T-cell (primary cell): ENCODE results near the gene NOLC1. TPM values are rescaled to one million over a fixed set of nuclear protein-coding genes. Genes with fewer than 3 reads are reported as not detected.

Experiments used
- ATAC-seq, 4 experiments: fragments of 200-7000 bp in 3 of 4; fragments of 150-1000 bp in 1 of 4; cut with Tn5 transposase; replicated peaks in 1 of 4; 1 replicate in 3 of 4; 2 replicates in 1 of 4; pipeline ENCODE4 v1.10.0; 2021; ENCODE audit warnings: moderate library complexity in 3 of 4, mild to moderate bottlenecking in 2 of 4, moderate number of reproducible peaks in 1 of 4
- CTCF ChIA-PET, 2 donors: fragments of 300-600 bp; sonication (Branson Sonifier 250); formaldehyde crosslinking; loops; one replicate each; lab custom pipeline; 2022; ENCODE audit warnings: antibody characterized with exemption in 2 of 2; lab: Charles Lee
- POLR2A ChIA-PET, 2 donors: fragments of 300-600 bp; sonication (Branson Sonifier 250); formaldehyde crosslinking; loops; one replicate each; lab custom pipeline; 2022; ENCODE audit warnings: antibody characterized with exemption in 2 of 2; lab: Charles Lee
- DNase-seq, 35 experiments: peaks; one replicate each; pipeline versions ENCODE4 v3.0.0 to v3.0.0-alpha.2; 2013 to 2023
- H3K27ac ChIP-seq: one replicate; pipeline ENCODE4 v1.5.1; 2013; ENCODE audit warnings: low read length
- H3K27me3 ChIP-seq, 2 experiments: replicated peaks in 1 of 2; 1 replicate in 1 of 2; 2 replicates in 1 of 2; pipeline versions ENCODE4 v1.6.1 to v1.7.0; 2013; ENCODE audit warnings: low read length in 1 of 2, mixed read lengths in 1 of 2; ENCODE audit not compliant: control insufficient read depth in 2 of 2, insufficient read depth in 2 of 2; ENCODE audit errors: extremely low read depth in 1 of 2
- H3K36me3 ChIP-seq, 2 donors: 1 replicate in 1 of 2; 2 replicates in 1 of 2; pipeline versions ENCODE4 v1.6.1 to v1.7.0; 2013; ENCODE audit warnings: low read length in 1 of 2; ENCODE audit not compliant: control insufficient read depth in 2 of 2, insufficient read depth in 1 of 2; ENCODE audit errors: extremely low read depth in 1 of 2
- H3K4me1 ChIP-seq, 2 experiments: 1 replicate in 1 of 2; 2 replicates in 1 of 2; pipeline versions ENCODE4 v1.6.1 to v1.7.0; 2013; ENCODE audit warnings: low read length in 2 of 2, mixed read lengths in 1 of 2; ENCODE audit not compliant: insufficient read depth in 2 of 2, control insufficient read depth in 1 of 2; ENCODE audit errors: extremely low read depth in 1 of 2
- H3K4me3 ChIP-seq, 2 donors: 1 replicate in 1 of 2; 2 replicates in 1 of 2; pipeline versions ENCODE4 v1.5.1 to v1.7.0; 2013; ENCODE audit warnings: mild to moderate bottlenecking in 2 of 2, low read length in 1 of 2, moderate library complexity in 1 of 2; ENCODE audit not compliant: control insufficient read depth in 1 of 2; ENCODE audit errors: extremely low read depth in 1 of 2
- H3K9me3 ChIP-seq: 2 replicates; pipeline ENCODE4 v1.7.0; 2013
- H3K27ac Mint-ChIP-seq, 2 donors: one replicate each; pipeline ENCODE4 v1.8.0; 2020 to 2021; ENCODE audit warnings: mild to moderate bottlenecking in 2 of 2, mixed read lengths in 2 of 2
- H3K27me3 Mint-ChIP-seq, 2 donors: one replicate each; pipeline ENCODE4 v1.8.0; 2021 to 2022; ENCODE audit warnings: mixed read lengths in 2 of 2
- H3K36me3 Mint-ChIP-seq: one replicate; pipeline ENCODE4 v1.8.0; 2021; ENCODE audit warnings: mixed read lengths
- H3K4me1 Mint-ChIP-seq, 3 donors: one replicate each; pipeline ENCODE4 v1.8.0; 2020 to 2022; ENCODE audit warnings: mixed read lengths in 3 of 3, mild to moderate bottlenecking in 1 of 3
- H3K4me3 Mint-ChIP-seq, 3 donors: one replicate each; pipeline ENCODE4 v1.8.0; 2020 to 2022; ENCODE audit warnings: mild to moderate bottlenecking in 3 of 3, mixed read lengths in 3 of 3, moderate library complexity in 3 of 3
- H3K9me3 Mint-ChIP-seq, 3 donors: one replicate each; pipeline ENCODE4 v1.8.0; 2020 to 2022; ENCODE audit warnings: mixed read lengths in 3 of 3
- WGBS: methylation state at CpG from one replicate; pipeline ENCODE4 v1.1.5; 2013; ENCODE audit warnings: missing lambda C conversion rate; ENCODE audit not compliant: insufficient coverage; 5-methylcytosine and 5-hydroxymethylcytosine counted together
- total RNA-seq, 35 experiments: library from RNA in 6 of 35; stranded (reverse) in 6 of 35; fragments of 120-200 nt in 1 of 35; gene quantifications; one replicate each; pipeline versions ENCODE4 v1.2.1 to v1.2.4 and lab custom pipeline; 2013 to 2026

The NOLC1 gene
- total RNA-seq, 5 donors from 2014 or later (not counting 1 experiment from before 2014, with no cell fraction given), result 40.7 to 69.8 (median 62.4) TPM

DNA sequence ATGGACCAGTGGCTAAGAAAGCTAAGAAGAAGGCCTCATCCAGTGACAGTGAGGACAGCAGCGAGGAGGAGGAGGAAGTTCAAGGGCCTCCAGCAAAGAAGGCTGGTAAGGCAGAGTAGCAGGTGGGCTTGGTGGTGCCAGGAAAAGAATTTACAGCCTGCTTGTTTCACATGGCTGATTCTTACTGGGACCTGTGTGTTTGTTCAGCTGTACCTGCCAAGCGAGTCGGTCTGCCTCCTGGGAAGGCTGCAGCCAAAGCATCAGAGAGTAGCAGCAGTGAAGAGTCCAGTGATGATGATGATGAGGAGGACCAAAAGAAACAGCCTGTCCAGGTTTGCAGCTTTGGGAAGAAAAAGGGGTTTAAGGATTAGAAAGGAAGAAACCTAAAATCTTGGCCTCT lies 5.0 kb downstream of the NOLC1 start:
- Mint-ChIP-seq H3K27me3 (no peaks in the 10 kb centered on the region), H3K9me3 (no peaks in the 10 kb centered on the region), H3K27ac (no peak overlapping the region), H3K4me3 (no peak overlapping the region), H3K36me3 (peaks cover 47% of the 10 kb centered on the region), H3K4me1 (peaks cover 43 to 47% (median 43%) of the 10 kb centered on the region in 3 donors)
- DNase-seq, result no peak
- Histone ChIP-seq H3K4me1 (peaks cover 9 to 33% of the 10 kb centered on the region in 2 experiments), H3K4me3 (no peak overlapping the region), H3K27me3 (no peaks in the 10 kb centered on the region), H3K9me3 (no peaks in the 10 kb centered on the region), H3K27ac (no peak overlapping the region), H3K36me3 (peaks cover 17 to 70% of the 10 kb centered on the region in 2 donors)
- ChIA-PET POLR2A (interaction anchor here (0.5 to 0.6 kb wide), 3 partner anchors 128 to 238 kb away, joined by 3 to 6 read pairs (median 3); no protein-coding TSS in a partner anchor), CTCF (interaction anchor here in 1 of 2 donors (1.0 to 1.5 kb wide), 2 partner anchors 12 to 106 kb away, joined by 4 to 5 read pairs; no protein-coding TSS in a partner anchor)
- 88% methylated on average over 3 of the region's 3 CpGs for WGBS
- no peak for ATAC-seq

DNA sequence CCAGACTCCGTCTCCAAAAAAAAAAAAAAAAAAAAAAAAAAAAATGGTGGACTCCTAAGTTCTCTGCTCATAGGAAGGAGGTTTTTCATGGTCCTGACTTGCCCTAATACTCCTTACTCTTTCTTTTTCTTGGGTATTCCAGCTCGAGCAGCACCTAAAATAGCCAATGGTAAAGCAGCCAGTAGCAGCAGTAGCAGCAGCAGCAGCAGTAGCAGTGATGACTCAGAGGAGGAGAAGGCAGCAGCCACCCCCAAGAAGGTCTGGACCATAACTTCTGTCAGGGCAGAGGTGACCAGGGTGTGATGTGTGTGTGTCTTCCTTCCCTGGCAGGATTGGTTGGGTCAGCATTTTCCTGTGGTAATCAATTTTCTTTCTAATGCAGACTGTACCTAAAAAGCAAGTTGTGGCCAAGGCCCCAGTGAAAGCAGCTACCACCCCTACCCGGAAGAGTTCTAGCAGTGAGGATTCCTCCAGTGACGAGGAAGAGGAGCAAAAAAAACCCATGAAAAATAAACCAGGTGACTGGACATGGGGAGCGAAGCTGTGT lies 6.9 kb downstream of the NOLC1 start:
- Histone ChIP-seq H3K4me1 (peaks cover 0 to 16% of the 10 kb centered on the region in 2 experiments), H3K36me3 (peaks cover 21 to 88% of the 10 kb centered on the region in 2 donors), H3K4me3 (no peak overlapping the region), H3K9me3 (no peaks in the 10 kb centered on the region), H3K27me3 (no peaks in the 10 kb centered on the region), H3K27ac (no peak overlapping the region)
- ATAC-seq, result no peak
- no peaks in the 10 kb centered on the region for H3K27me3 Mint-ChIP-seq
- ChIA-PET CTCF (interaction anchor here in 1 of 2 donors (2.3 kb wide), 1 partner anchor 10 kb away, joined by 8 read pairs; no protein-coding TSS in a partner anchor), POLR2A (interaction anchor here in 1 of 2 donors (0.6 kb wide), 1 partner anchor 23 kb away, joined by 7 read pairs; no protein-coding TSS in a partner anchor)
- H3K9me3 Mint-ChIP-seq, result no peaks in the 10 kb centered on the region
- peaks cover 57% of the 10 kb centered on the region for H3K36me3 Mint-ChIP-seq
- no peak for DNase-seq
- 96% methylated on average over 2 of the region's 5 CpGs for WGBS
- H3K4me1 Mint-ChIP-seq, result peaks cover 26 to 31% (median 29%) of the 10 kb centered on the region in 3 donors
- no peak overlapping the region for H3K4me3 Mint-ChIP-seq
- H3K27ac Mint-ChIP-seq, result peak overlapping the region in 1 of 2 donors; percentile 4

DNA sequence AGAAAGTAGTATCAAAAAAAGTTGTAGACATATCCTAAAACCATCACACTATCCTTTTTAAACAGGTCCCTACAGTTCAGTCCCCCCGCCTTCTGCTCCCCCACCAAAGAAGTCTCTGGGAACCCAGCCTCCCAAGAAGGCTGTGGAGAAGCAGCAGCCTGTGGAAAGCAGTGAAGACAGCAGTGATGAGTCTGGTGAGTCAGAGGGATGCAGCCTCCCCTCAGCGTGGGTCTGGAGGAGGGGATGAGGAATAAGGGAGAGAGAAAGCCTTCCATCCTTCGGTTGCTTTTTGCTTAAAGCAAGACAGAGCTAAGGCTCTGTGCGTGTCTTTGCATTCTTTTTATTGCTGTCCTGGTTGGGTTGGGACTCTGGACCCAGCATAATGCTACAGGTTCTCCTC lies 7.6 kb downstream of the NOLC1 start:
- H3K9me3 Mint-ChIP-seq, result no peaks in the 10 kb centered on the region
- DNase-seq (no peak), ATAC-seq (no peak)
- no peak overlapping the region for H3K27ac Mint-ChIP-seq
- no peaks in the 10 kb centered on the region for H3K27me3 ChIP-seq
- POLR2A ChIA-PET, result no interaction called here
- no peak overlapping the region for H3K27ac ChIP-seq
- no peaks in the 10 kb centered on the region for H3K9me3 ChIP-seq
- no peak overlapping the region for H3K4me3 ChIP-seq
- H3K4me3 Mint-ChIP-seq, result no peak overlapping the region
- H3K36me3 Mint-ChIP-seq, result peaks cover 57% of the 10 kb centered on the region
- CTCF ChIA-PET, result interaction anchor here in 1 of 2 donors (1.1 to 2.3 kb wide), 2 partner anchors 9 to 196 kb away, joined by 3 to 8 read pairs; no protein-coding TSS in a partner anchor
- peaks cover 21 to 24% (median 22%) of the 10 kb centered on the region in 3 donors for H3K4me1 Mint-ChIP-seq
- H3K36me3 ChIP-seq, result peaks cover 21 to 82% of the 10 kb centered on the region in 2 donors
- peaks cover 0 to 9% of the 10 kb centered on the region in 2 experiments for H3K4me1 ChIP-seq
- H3K27me3 Mint-ChIP-seq, result no peaks in the 10 kb centered on the region
- WGBS, result 85% methylated on average over 3 of the region's 4 CpGs

DNA sequence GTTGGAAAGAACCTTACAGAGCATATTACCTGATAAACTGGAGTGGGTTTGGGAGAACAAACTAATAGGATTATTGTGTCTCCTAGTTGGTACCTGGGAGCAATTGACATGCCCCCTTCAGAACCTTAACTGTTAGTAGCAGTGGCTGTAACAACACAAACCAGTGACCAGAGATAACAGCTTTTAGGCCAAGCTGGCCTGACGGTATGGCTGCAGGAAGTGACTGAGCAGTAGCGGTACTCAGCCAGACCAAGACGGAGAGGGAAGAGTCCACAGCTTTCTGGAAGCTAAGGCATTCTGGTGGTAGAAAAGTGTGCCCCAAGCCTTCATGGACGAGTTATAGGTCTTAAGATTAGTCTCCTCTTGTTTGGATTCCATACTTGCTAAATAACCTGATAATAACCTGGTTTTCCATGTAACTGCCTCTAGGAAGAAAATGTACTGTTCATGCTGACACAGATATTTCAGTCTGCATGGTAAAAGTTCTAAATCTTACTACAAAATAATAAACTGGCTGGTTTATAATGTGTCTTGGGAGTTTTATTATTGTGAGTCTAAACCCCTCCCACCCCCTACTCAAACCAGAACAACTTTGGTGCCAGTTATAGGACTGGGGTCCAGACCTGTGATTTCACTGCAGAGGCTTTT lies 11.3 kb downstream of the NOLC1 start:
- no peak for DNase-seq
- H3K4me1 Mint-ChIP-seq, result peaks cover 0 to 2% (median 0%) of the 10 kb centered on the region in 3 donors
- Histone ChIP-seq H3K36me3 (peaks cover 21 to 55% of the 10 kb centered on the region in 2 donors), H3K4me1 (no peaks in the 10 kb centered on the region), H3K9me3 (no peaks in the 10 kb centered on the region), H3K4me3 (no peak overlapping the region), H3K27ac (no peak overlapping the region), H3K27me3 (no peaks in the 10 kb centered on the region)
- peaks cover 41% of the 10 kb centered on the region for H3K36me3 Mint-ChIP-seq
- ATAC-seq, result no peak
- WGBS, result no CpG with 5 or more reads among the region's 4 CpGs
- no peak overlapping the region for H3K4me3 Mint-ChIP-seq
- H3K27me3 Mint-ChIP-seq, result no peaks in the 10 kb centered on the region
- ChIA-PET POLR2A (no interaction called here), CTCF (no interaction called here)
- peak overlapping the region in 1 of 2 donors; percentile 13 for H3K27ac Mint-ChIP-seq
- no peaks in the 10 kb centered on the region for H3K9me3 Mint-ChIP-seq

DNA sequence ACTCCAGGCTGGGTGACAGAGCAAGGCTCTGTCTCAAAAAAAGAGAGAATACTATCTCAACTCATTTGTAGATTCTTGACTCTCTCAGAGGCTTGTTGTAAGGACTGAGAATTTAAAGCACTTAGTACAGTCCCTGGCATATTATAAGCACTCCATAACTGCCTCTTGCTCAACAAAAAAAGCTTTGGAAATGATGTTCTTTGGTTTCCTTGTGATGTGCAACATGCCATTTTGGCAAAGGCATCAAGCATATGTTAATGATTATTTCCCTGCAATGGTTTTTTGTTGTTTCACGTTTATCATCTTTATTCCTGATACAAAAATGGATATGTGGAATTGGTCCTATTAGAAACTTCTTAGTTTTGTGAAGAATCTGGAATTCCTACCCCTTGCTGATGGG lies 15.7 kb downstream of the NOLC1 start:
- H3K27ac ChIP-seq, result no peak overlapping the region
- no peak overlapping the region for H3K27ac Mint-ChIP-seq
- ChIA-PET CTCF (interaction anchor here in 1 of 2 donors (0.6 kb wide), 1 partner anchor 414 kb away, joined by 4 read pairs; no protein-coding TSS in a partner anchor), POLR2A (no interaction called here)
- peaks cover 0 to 6% of the 10 kb centered on the region in 2 experiments for H3K27me3 ChIP-seq
- no peaks in the 10 kb centered on the region for H3K27me3 Mint-ChIP-seq
- no peak for ATAC-seq
- peaks cover 0 to 11% (median 8%) of the 10 kb centered on the region in 3 donors for H3K4me1 Mint-ChIP-seq
- no CpG with 5 or more reads among the region's 1 CpG for whole genome bisulfite sequencing
- H3K9me3 Mint-ChIP-seq, result no peaks in the 10 kb centered on the region
- DNase-seq, result no peak
- H3K4me3 ChIP-seq, result no peak overlapping the region
- peaks cover 4 to 11% of the 10 kb centered on the region in 2 donors for H3K36me3 ChIP-seq
- peaks cover 10% of the 10 kb centered on the region for H3K36me3 Mint-ChIP-seq
- no peak overlapping the region for H3K4me3 Mint-ChIP-seq
- no peaks in the 10 kb centered on the region for H3K9me3 ChIP-seq
- H3K4me1 ChIP-seq, result peaks cover 4 to 10% of the 10 kb centered on the region in 2 experiments

DNA sequence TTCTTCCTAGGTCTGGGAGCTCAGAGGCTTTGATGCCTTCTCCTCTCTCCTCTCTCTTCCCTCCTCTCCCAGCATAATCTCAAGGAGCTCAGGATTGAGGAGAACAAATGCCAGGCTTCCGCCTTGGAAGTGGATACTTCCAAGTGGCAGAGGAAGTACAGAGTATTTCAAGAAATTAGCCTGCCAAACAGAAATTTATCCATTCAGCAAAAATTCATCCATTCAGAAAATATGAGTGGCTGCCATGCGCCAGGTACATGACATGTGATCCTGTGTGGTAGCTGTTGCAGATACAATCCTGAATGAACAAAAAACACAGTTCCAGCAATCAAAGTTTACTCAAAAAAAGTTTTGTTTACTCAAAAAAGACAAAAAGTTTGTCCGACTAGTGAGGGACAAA lies 18.4 kb downstream of the NOLC1 start:
- peaks cover 0 to 9% (median 8%) of the 10 kb centered on the region in 3 donors for H3K4me1 Mint-ChIP-seq
- ChIA-PET CTCF (interaction anchor here in 1 of 2 donors (0.6 to 2.4 kb wide), 4 partner anchors 27 to 181 kb away, joined by 3 to 25 read pairs (median 6); partner anchors contain the start of gene GBF1), POLR2A (no interaction called here)
- ATAC-seq (no peak), DNase-seq (no peak)
- peaks cover 4 to 10% of the 10 kb centered on the region in 2 experiments for H3K4me1 ChIP-seq
- H3K36me3 Mint-ChIP-seq, result no peaks in the 10 kb centered on the region
- H3K36me3 ChIP-seq, result no peaks in the 10 kb centered on the region
- peaks cover 0 to 6% of the 10 kb centered on the region in 2 experiments for H3K27me3 ChIP-seq
- no peak overlapping the region for H3K27ac ChIP-seq
- no peak overlapping the region for H3K27ac Mint-ChIP-seq
- no peaks in the 10 kb centered on the region for H3K9me3 ChIP-seq
- H3K4me3 Mint-ChIP-seq, result peak overlapping the region in 1 of 3 donors; percentile 16
- no peaks in the 10 kb centered on the region for H3K9me3 Mint-ChIP-seq
- 17% methylated on average over 1 of the region's 3 CpGs for WGBS
- H3K27me3 Mint-ChIP-seq, result no peaks in the 10 kb centered on the region
- H3K4me3 ChIP-seq, result no peak overlapping the region
